ENCODE data around the gene SIPA1L3. TPM values are rescaled to one million over a fixed set of nuclear protein-coding genes. Genes with fewer than 3 reads are reported as not detected.

The SIPA1L3 gene
- total and polyA plus RNA-seq, 12 donors: 2.2 to 24.1 (median 11.8) TPM

Small RNA genes within 50 kb of the gene (small RNA-seq; reads per million reads assigned to genes)
- gene RN7SL663P: 0 reads per million in 2 donors

Other genes with a start within 250 kb of the SIPA1L3 start
- gene ZNF607, start 187.4 kb upstream of the SIPA1L3 start, total RNA-seq: 10 to 100 TPM in 2 of 9 donors, 1 to 10 TPM in 7; 3.8 to 14.9 (median 4.8) TPM
- gene ZNF607, start 187.4 kb upstream of the SIPA1L3 start, polyA plus RNA-seq: 1 to 10 TPM; 3.7 to 4.4 (median 4.2) TPM
- gene ZNF573, start 127.6 kb upstream of the SIPA1L3 start, total RNA-seq: 10 to 100 TPM in 6 of 9 donors, 1 to 10 TPM in 3; 3.4 to 19.1 (median 15.1) TPM
- 1 to 10 TPM in 2 of 3 donors, under 1 TPM in 1; 0.77 to 6.8 (median 1.9) TPM for gene ZNF573, start 127.6 kb upstream of the SIPA1L3 start, polyA plus RNA-seq
- gene WDR87, start 614 bp upstream of the SIPA1L3 start, total RNA-seq: not detected
- gene WDR87, start 614 bp upstream of the SIPA1L3 start, polyA plus RNA-seq: under 1 TPM in 2 of 3 donors, not detected in 1; under 0.01 to 0.08 TPM

Data from adrenal gland (tissue), 12 donors.